Measurements from ENCODE around the gene SPG7. TPM values are rescaled to one million over a fixed set of nuclear protein-coding genes. Genes with fewer than 3 reads are reported as not detected.

SPG7 gene
- polyA plus RNA-seq, 2 of the 4 experiments (the other 2 are of a cell fraction): 53.2 to 73.2 TPM

GRCh38 chr16:89600427-89600826 is 92.2 kb downstream of the SPG7 start:
- H3K4me1 ChIP-seq: peaks cover 30% of the 10 kb centered on the region
- WGBS (ENCODE audit: missing lambda C conversion rate): 88% methylated on average over 10 of the region's 12 CpGs
- ChIA-PET CTCF (interaction anchor here (0.5 to 4.2 kb wide), 17 partner anchors 9 to 261 kb away, joined by 3 to 49 read pairs (median 5); partner anchors contain the start of genes CPNE7 and DPEP1), POLR2A (no interaction called here)
- peak overlapping the region in 1 of 2 experiments; percentile 69; a peak in 3 of 6 replicates for H3K27ac ChIP-seq
- TF ChIP-seq MYC (IDR thresholded peaks at IDR 0.05; ENCODE audit: borderline replicate concordance, low read length) (no peak), ZSCAN20 (CRISPR knock-in tag; IDR thresholded peaks at IDR 0.05) (no peak), HEYL (CRISPR knock-in tag; IDR thresholded peaks at IDR 0.05) (no peak), ATOH8 (CRISPR knock-in tag; IDR thresholded peaks at IDR 0.05; ENCODE audit: low read depth) (no peak), CHD4 (IDR thresholded peaks at IDR 0.05; ENCODE audit: borderline replicate concordance) (no peak), CTCF (IDR thresholded peaks at IDR 0.05) (no peak), HMGXB4 (CRISPR knock-in tag; IDR thresholded peaks at IDR 0.05; ENCODE audit: borderline replicate concordance) (no peak), NPAS2 (CRISPR knock-in tag; IDR thresholded peaks at IDR 0.05; ENCODE audit: borderline replicate concordance) (no peak), RARB (CRISPR knock-in tag; IDR thresholded peaks at IDR 0.05) (no peak), HOXB13 (CRISPR knock-in tag; IDR thresholded peaks at IDR 0.05; ENCODE audit: low read depth) (no peak), FOXS1 (CRISPR knock-in tag; IDR thresholded peaks at IDR 0.05) (no peak), PBX3 (IDR thresholded peaks at IDR 0.05) (no peak), E2F6 (IDR thresholded peaks at IDR 0.05; ENCODE audit: borderline replicate concordance, low read depth) (no peak), HOXB5 (CRISPR knock-in tag; IDR thresholded peaks at IDR 0.05) (no peak), PHF8 (IDR thresholded peaks at IDR 0.05; ENCODE audit: borderline replicate concordance, low read depth) (no peak), CBX2 (IDR thresholded peaks at IDR 0.05; ENCODE audit: borderline replicate concordance, low read depth) (no peak), HOXA7 (CRISPR knock-in tag; IDR thresholded peaks at IDR 0.05) (no peak), TFCP2L1 (CRISPR knock-in tag; IDR thresholded peaks at IDR 0.05) (no peak), GATA3 (IDR thresholded peaks at IDR 0.05; ENCODE audit: borderline replicate concordance) (no peak)
- no peaks in the 10 kb centered on the region for H3K9me3 ChIP-seq
- peak; percentile 2 to 4; a peak in 1 of 6 replicates for ATAC-seq
- no peak overlapping the region for H3K4me2 ChIP-seq
- H3K4me3 ChIP-seq: no peak overlapping the region
- FAIRE-seq: no peak
- no peak for DNase-seq (ENCODE audit: low read depth in 1 of 2, low spot score in 1 of 2)

GRCh38 chr16:89600956-89601355 is 92.8 kb downstream of the SPG7 start:
- CTCF ChIA-PET: interaction anchor here (1.0 to 4.2 kb wide), 8 partner anchors 11 to 260 kb away, joined by 3 to 49 read pairs (median 9); partner anchors contain the start of genes CPNE7 and DPEP1
- Histone ChIP-seq H3K27ac (peak overlapping the region in 1 of 2 experiments; percentile 69; a peak in 3 of 6 replicates), H3K4me1 (peaks cover 30% of the 10 kb centered on the region), H3K9me3 (no peaks in the 10 kb centered on the region), H3K4me2 (no peak overlapping the region), H3K4me3 (no peak overlapping the region)
- POLR2A ChIA-PET: interaction anchor here (0.7 kb wide), 1 partner anchor 309 kb away, joined by 4 read pairs; no protein-coding TSS in a partner anchor
- DNase-seq (ENCODE audit: low read depth in 1 of 2, low spot score in 1 of 2) (no peak), ATAC-seq (no peak), FAIRE-seq (no peak)
- WGBS (ENCODE audit: missing lambda C conversion rate): 71% methylated on average over 8 of the region's 8 CpGs
- TF ChIP-seq HDAC2 (IDR thresholded peaks at IDR 0.05): no peak
- no peak for TF ChIP-seq ATOH8 (CRISPR knock-in tag; IDR thresholded peaks at IDR 0.05; ENCODE audit: low read depth)
- TF ChIP-seq CEBPB (IDR thresholded peaks at IDR 0.05): no peak
- no peak for TF ChIP-seq JUNB (IDR thresholded peaks at IDR 0.05)
- no peak for TF ChIP-seq RNF2 (IDR thresholded peaks at IDR 0.05; ENCODE audit: borderline replicate concordance, low read depth)
- no peak for TF ChIP-seq NFE2L2 (conservative IDR thresholded peaks at IDR 0.05; ENCODE audit: low read length)
- no peak for TF ChIP-seq EHMT2 (IDR thresholded peaks at IDR 0.05; ENCODE audit: low read depth)
- no peak for TF ChIP-seq CBX8 (IDR thresholded peaks at IDR 0.05)
- no peak for TF ChIP-seq HEYL (CRISPR knock-in tag; IDR thresholded peaks at IDR 0.05)
- TF ChIP-seq ZNF302 (CRISPR knock-in tag; IDR thresholded peaks at IDR 0.05): no peak
- no peak for TF ChIP-seq HOXA7 (CRISPR knock-in tag; IDR thresholded peaks at IDR 0.05)
- TF ChIP-seq CBX2 (IDR thresholded peaks at IDR 0.05; ENCODE audit: borderline replicate concordance, low read depth): no peak
- TF ChIP-seq FOSB (CRISPR knock-in tag; IDR thresholded peaks at IDR 0.05): no peak
- no peak for TF ChIP-seq RARB (CRISPR knock-in tag; IDR thresholded peaks at IDR 0.05)
- TF ChIP-seq SREBF2 (IDR thresholded peaks at IDR 0.05): no peak
- no peak for TF ChIP-seq JUN (IDR thresholded peaks at IDR 0.05)
- no peak for TF ChIP-seq USF2 (IDR thresholded peaks at IDR 0.05)
